Measurements from ENCODE around the gene RSBN1. TPM values are rescaled to one million over a fixed set of nuclear protein-coding genes. Genes with fewer than 3 reads are reported as not detected.

RSBN1 gene
- total and polyA plus RNA-seq, 2 experiments from 2014 or later: 15.4 to 17.4 TPM

- TF ChIP-seq ZNF114 (CRISPR knock-in tag; IDR thresholded peaks at IDR 0.05) (no peak), ETS1 (IDR thresholded peaks at IDR 0.05) (no peak), STAT1 (IDR thresholded peaks at IDR 0.05; ENCODE audit: unreplicated experiment) (no peak), JUNB (IDR thresholded peaks at IDR 0.05; ENCODE audit: unreplicated experiment) (no peak), EZH2phosphoT487 (IDR thresholded peaks at IDR 0.05; ENCODE audit: unreplicated experiment) (no peak), ZNF331 (CRISPR knock-in tag; IDR thresholded peaks at IDR 0.05; ENCODE audit: low read depth) (no peak), CTCF (conservative IDR thresholded peaks at IDR 0.05; ENCODE audit: low read depth in 2 of 2) (no peak), POLR2AphosphoS5 (IDR thresholded peaks at IDR 0.05; ENCODE audit: low read depth) (no peak)
These were observed 53.5 kb downstream of the RSBN1 start (continued) for GRCh38 chr1:113758631-113759332.

DNA sequence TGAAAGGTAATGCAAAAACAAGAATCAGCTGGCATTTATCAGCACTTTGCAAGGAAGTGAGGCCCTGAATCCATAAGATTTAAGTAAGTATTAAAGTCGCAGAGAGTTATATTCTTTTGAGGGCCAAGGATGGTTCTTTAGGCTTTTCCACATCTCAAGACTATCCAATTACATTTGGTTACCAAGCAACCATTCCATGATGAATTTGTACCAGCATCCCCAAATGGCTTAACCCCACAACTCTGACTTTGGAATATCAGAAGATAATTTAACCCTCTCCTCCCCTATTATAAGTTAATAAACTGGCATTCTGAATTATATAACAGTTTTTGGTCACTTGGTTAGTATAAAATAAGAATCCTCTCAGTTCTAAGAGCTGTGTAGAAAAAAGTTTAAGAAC is 55.8 kb downstream of the RSBN1 start:
- Mint-ChIP-seq H3K27me3 (ENCODE audit: insufficient read depth, low read depth, poor library complexity) (peaks cover 5% of the 10 kb centered on the region), H3K27ac (no peak overlapping the region), H3K9me3 (no peaks in the 10 kb centered on the region), H3K4me1 (peaks cover 14% of the 10 kb centered on the region), H3K4me3 (peak overlapping the region; percentile 96; the same call in 1 of the 3 replicates), H3K36me3 (ENCODE audit: low read depth) (peaks cover 36% of the 10 kb centered on the region)
- Histone ChIP-seq H3K36me3 (ENCODE audit: insufficient read depth) (no peaks in the 10 kb centered on the region; the same call in 1 of the 2 replicates), H4K20me1 (replicated peaks; ENCODE audit: insufficient read depth) (no peaks in the 10 kb centered on the region), H3K4me2 (no peak overlapping the region), H2AFZ (no peak overlapping the region), H3K27me3 (ENCODE audit: insufficient read depth) (no peaks in the 10 kb centered on the region), H3K79me2 (replicated peaks; ENCODE audit: insufficient read depth) (peaks cover 19% of the 10 kb centered on the region), H3K27ac (ENCODE audit: low read depth) (no peak overlapping the region), H3K4me3 (no peak overlapping the region), H3K4me1 (ENCODE audit: insufficient read depth) (peaks cover 9% of the 10 kb centered on the region; the same call in 1 of the 2 replicates), H3F3A (replicated peaks; ENCODE audit: low read depth) (peaks cover 8% of the 10 kb centered on the region; the same call in 1 of the 2 replicates), H3K9me2 (ENCODE audit: insufficient read depth) (no peaks in the 10 kb centered on the region)
- no peak for ATAC-seq
- no peak for DNase-seq (ENCODE audit: low spot score)
- TF ChIP-seq ETS1 (IDR thresholded peaks at IDR 0.05): no peak
- TF ChIP-seq, protein P1, sequence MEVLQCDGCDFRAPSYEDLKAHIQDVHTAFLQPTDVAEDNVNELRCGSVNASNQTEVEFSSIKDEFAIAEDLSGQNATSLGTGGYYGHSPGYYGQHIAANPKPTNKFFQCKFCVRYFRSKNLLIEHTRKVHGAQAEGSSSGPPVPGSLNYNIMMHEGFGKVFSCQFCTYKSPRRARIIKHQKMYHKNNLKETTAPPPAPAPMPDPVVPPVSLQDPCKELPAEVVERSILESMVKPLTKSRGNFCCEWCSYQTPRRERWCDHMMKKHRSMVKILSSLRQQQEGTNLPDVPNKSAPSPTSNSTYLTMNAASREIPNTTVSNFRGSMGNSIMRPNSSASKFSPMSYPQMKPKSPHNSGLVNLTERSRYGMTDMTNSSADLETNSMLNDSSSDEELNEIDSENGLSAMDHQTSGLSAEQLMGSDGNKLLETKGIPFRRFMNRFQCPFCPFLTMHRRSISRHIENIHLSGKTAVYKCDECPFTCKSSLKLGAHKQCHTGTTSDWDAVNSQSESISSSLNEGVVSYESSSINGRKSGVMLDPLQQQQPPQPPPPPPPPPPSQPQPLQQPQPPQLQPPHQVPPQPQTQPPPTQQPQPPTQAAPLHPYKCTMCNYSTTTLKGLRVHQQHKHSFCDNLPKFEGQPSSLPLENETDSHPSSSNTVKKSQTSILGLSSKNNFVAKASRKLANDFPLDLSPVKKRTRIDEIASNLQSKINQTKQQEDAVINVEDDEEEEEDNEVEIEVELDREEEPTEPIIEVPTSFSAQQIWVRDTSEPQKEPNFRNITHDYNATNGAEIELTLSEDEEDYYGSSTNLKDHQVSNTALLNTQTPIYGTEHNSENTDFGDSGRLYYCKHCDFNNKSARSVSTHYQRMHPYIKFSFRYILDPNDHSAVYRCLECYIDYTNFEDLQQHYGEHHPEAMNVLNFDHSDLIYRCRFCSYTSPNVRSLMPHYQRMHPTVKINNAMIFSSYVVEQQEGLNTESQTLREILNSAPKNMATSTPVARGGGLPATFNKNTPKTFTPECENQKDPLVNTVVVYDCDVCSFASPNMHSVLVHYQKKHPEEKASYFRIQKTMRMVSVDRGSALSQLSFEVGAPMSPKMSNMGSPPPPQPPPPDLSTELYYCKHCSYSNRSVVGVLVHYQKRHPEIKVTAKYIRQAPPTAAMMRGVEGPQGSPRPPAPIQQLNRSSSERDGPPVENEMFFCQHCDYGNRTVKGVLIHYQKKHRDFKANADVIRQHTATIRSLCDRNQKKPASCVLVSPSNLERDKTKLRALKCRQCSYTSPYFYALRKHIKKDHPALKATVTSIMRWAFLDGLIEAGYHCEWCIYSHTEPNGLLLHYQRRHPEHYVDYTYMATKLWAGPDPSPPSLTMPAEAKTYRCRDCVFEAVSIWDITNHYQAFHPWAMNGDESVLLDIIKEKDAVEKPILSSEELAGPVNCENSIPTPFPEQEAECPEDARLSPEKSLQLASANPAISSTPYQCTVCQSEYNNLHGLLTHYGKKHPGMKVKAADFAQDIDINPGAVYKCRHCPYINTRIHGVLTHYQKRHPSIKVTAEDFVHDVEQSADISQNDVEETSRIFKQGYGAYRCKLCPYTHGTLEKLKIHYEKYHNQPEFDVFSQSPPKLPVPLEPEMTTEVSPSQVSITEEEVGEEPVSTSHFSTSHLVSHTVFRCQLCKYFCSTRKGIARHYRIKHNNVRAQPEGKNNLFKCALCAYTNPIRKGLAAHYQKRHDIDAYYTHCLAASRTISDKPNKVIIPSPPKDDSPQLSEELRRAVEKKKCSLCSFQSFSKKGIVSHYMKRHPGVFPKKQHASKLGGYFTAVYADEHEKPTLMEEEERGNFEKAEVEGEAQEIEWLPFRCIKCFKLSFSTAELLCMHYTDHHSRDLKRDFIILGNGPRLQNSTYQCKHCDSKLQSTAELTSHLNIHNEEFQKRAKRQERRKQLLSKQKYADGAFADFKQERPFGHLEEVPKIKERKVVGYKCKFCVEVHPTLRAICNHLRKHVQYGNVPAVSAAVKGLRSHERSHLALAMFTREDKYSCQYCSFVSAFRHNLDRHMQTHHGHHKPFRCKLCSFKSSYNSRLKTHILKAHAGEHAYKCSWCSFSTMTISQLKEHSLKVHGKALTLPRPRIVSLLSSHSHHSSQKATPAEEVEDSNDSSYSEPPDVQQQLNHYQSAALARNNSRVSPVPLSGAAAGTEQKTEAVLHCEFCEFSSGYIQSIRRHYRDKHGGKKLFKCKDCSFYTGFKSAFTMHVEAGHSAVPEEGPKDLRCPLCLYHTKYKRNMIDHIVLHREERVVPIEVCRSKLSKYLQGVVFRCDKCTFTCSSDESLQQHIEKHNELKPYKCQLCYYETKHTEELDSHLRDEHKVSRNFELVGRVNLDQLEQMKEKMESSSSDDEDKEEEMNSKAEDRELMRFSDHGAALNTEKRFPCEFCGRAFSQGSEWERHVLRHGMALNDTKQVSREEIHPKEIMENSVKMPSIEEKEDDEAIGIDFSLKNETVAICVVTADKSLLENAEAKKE (CRISPR knock-in tag; IDR thresholded peaks at IDR 0.05): no peak
- TF ChIP-seq REST (IDR thresholded peaks at IDR 0.05; ENCODE audit: unreplicated experiment): no peak
- no peak for TF ChIP-seq ZNF331 (CRISPR knock-in tag; IDR thresholded peaks at IDR 0.05; ENCODE audit: low read depth)
- no peak for TF ChIP-seq JUNB (IDR thresholded peaks at IDR 0.05; ENCODE audit: unreplicated experiment)
- TF ChIP-seq ZNF114 (CRISPR knock-in tag; IDR thresholded peaks at IDR 0.05): no peak
